ENCODE data around the gene CAMKMT.

The CAMKMT gene

GRCh38 chr2:44424211-44424610 is 62.5 kb downstream of the CAMKMT start:
- TF ChIP-seq CREB1 (IDR thresholded peaks at IDR 0.05; ENCODE audit: low read depth): no peak
- TF ChIP-seq ZBTB7A (IDR thresholded peaks at IDR 0.05; ENCODE audit: low read depth): no peak
- no peak for TF ChIP-seq NFIC (IDR thresholded peaks at IDR 0.05)
- TF ChIP-seq CEBPB (IDR thresholded peaks at IDR 0.05): no peak
- TF ChIP-seq MAX (IDR thresholded peaks at IDR 0.05): no peak
- TF ChIP-seq YY1 (IDR thresholded peaks at IDR 0.05; ENCODE audit: low read depth): no peak
- TF ChIP-seq FOXM1 (IDR thresholded peaks at IDR 0.05; ENCODE audit: borderline replicate concordance, low read depth): no peak
- no peak for TF ChIP-seq EGR1 (IDR thresholded peaks at IDR 0.05)
- TF ChIP-seq EP300 (IDR thresholded peaks at IDR 0.05; ENCODE audit: borderline replicate concordance): no peak
- TF ChIP-seq TAF1 (IDR thresholded peaks at IDR 0.05; ENCODE audit: low read depth): no peak
- TF ChIP-seq RAD21 (IDR thresholded peaks at IDR 0.05; ENCODE audit: low read depth): no peak
- no peak for TF ChIP-seq USF1 (IDR thresholded peaks at IDR 0.05)
- TF ChIP-seq, protein P1, sequence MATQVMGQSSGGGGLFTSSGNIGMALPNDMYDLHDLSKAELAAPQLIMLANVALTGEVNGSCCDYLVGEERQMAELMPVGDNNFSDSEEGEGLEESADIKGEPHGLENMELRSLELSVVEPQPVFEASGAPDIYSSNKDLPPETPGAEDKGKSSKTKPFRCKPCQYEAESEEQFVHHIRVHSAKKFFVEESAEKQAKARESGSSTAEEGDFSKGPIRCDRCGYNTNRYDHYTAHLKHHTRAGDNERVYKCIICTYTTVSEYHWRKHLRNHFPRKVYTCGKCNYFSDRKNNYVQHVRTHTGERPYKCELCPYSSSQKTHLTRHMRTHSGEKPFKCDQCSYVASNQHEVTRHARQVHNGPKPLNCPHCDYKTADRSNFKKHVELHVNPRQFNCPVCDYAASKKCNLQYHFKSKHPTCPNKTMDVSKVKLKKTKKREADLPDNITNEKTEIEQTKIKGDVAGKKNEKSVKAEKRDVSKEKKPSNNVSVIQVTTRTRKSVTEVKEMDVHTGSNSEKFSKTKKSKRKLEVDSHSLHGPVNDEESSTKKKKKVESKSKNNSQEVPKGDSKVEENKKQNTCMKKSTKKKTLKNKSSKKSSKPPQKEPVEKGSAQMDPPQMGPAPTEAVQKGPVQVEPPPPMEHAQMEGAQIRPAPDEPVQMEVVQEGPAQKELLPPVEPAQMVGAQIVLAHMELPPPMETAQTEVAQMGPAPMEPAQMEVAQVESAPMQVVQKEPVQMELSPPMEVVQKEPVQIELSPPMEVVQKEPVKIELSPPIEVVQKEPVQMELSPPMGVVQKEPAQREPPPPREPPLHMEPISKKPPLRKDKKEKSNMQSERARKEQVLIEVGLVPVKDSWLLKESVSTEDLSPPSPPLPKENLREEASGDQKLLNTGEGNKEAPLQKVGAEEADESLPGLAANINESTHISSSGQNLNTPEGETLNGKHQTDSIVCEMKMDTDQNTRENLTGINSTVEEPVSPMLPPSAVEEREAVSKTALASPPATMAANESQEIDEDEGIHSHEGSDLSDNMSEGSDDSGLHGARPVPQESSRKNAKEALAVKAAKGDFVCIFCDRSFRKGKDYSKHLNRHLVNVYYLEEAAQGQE (IDR thresholded peaks at IDR 0.05; ENCODE audit: low read depth): no peak
- no peak for TF ChIP-seq TCF12 (IDR thresholded peaks at IDR 0.05; ENCODE audit: low read depth)
- TF ChIP-seq TEAD4 (IDR thresholded peaks at IDR 0.05): no peak

DNA sequence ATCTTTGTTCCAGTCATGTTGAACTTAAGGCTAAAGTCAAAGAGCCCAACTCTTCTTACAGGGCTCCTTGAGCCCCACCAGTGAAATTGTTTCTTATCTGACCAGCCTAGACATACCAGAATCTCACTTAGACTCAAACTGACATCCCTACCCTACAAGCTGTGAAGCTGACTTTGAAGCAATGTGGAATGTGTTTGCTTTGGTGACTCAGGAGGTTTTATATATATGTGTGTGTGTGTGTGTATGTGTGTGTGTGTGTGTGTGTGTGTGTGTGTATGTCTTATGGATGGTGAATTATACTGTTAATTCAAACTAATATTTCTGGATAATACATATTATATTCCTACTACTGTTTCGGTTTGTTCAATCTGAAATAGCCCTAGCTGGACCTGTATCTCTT is 67.3 kb downstream of the CAMKMT start:
- no peak for TF ChIP-seq CREB1 (IDR thresholded peaks at IDR 0.05; ENCODE audit: low read depth)
- no peak for TF ChIP-seq TAF1 (IDR thresholded peaks at IDR 0.05; ENCODE audit: low read depth)
- no peak for TF ChIP-seq EGR1 (IDR thresholded peaks at IDR 0.05)
- TF ChIP-seq EP300 (IDR thresholded peaks at IDR 0.05; ENCODE audit: borderline replicate concordance): no peak
- TF ChIP-seq, protein P1 (IDR thresholded peaks at IDR 0.05; ENCODE audit: low read depth): no peak
- no peak for TF ChIP-seq CEBPB (IDR thresholded peaks at IDR 0.05)
- TF ChIP-seq RAD21 (IDR thresholded peaks at IDR 0.05; ENCODE audit: low read depth): no peak
- TF ChIP-seq TCF12 (IDR thresholded peaks at IDR 0.05; ENCODE audit: low read depth): no peak
- TF ChIP-seq MAX (IDR thresholded peaks at IDR 0.05): no peak
- TF ChIP-seq TEAD4 (IDR thresholded peaks at IDR 0.05): no peak
- TF ChIP-seq USF1 (IDR thresholded peaks at IDR 0.05): no peak
- no peak for TF ChIP-seq ZBTB7A (IDR thresholded peaks at IDR 0.05; ENCODE audit: low read depth)

GRCh38 chr2:44430342-44430741 is 68.6 kb downstream of the CAMKMT start:
- TF ChIP-seq TCF12 (IDR thresholded peaks at IDR 0.05; ENCODE audit: low read depth) (no peak), CEBPB (IDR thresholded peaks at IDR 0.05) (no peak), EGR1 (IDR thresholded peaks at IDR 0.05) (no peak), TAF1 (IDR thresholded peaks at IDR 0.05; ENCODE audit: low read depth) (no peak), YY1 (IDR thresholded peaks at IDR 0.05; ENCODE audit: low read depth) (no peak), MAX (IDR thresholded peaks at IDR 0.05) (no peak), RAD21 (IDR thresholded peaks at IDR 0.05; ENCODE audit: low read depth) (no peak), NFIC (IDR thresholded peaks at IDR 0.05) (no peak), TEAD4 (IDR thresholded peaks at IDR 0.05) (no peak), EP300 (IDR thresholded peaks at IDR 0.05; ENCODE audit: borderline replicate concordance) (no peak), FOXM1 (IDR thresholded peaks at IDR 0.05; ENCODE audit: borderline replicate concordance, low read depth) (no peak), USF1 (IDR thresholded peaks at IDR 0.05) (no peak), ZBTB7A (IDR thresholded peaks at IDR 0.05; ENCODE audit: low read depth) (no peak)
- TF ChIP-seq, protein P1 (IDR thresholded peaks at IDR 0.05; ENCODE audit: low read depth): no peak

DNA sequence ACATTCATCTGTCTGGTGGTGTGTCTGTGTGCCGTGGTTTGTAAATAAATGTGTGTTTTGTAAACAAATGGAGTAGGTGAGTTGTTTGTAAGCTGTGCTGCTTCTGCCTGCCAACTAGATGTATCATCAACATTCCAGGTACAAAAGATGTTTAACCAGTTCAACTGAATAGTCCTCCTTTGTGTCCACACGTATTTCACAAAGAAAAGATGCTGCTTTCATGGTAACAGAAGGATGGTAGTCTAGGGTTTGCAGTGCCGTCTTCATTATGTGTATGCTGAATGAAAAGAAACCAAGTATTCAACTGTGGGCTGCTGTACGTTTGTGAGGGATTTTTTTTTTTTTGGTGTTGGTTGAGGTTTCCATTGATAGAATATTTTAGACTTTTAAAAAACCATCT is 72.1 kb downstream of the CAMKMT start:
- TF ChIP-seq TAF1 (IDR thresholded peaks at IDR 0.05; ENCODE audit: low read depth) (no peak), TCF12 (IDR thresholded peaks at IDR 0.05; ENCODE audit: low read depth) (no peak), CEBPB (IDR thresholded peaks at IDR 0.05) (no peak), TEAD4 (IDR thresholded peaks at IDR 0.05) (no peak), EGR1 (IDR thresholded peaks at IDR 0.05) (no peak), YY1 (IDR thresholded peaks at IDR 0.05; ENCODE audit: low read depth) (no peak), EP300 (IDR thresholded peaks at IDR 0.05; ENCODE audit: borderline replicate concordance) (no peak), USF1 (IDR thresholded peaks at IDR 0.05) (no peak), ZBTB7A (IDR thresholded peaks at IDR 0.05; ENCODE audit: low read depth) (no peak), NFIC (IDR thresholded peaks at IDR 0.05) (no peak), FOXM1 (IDR thresholded peaks at IDR 0.05; ENCODE audit: borderline replicate concordance, low read depth) (no peak), CREB1 (IDR thresholded peaks at IDR 0.05; ENCODE audit: low read depth) (no peak)
- TF ChIP-seq, protein P1 (IDR thresholded peaks at IDR 0.05; ENCODE audit: low read depth): no peak
